ENCODE data around the gene BHMT2. TPM values are rescaled to one million over a fixed set of nuclear protein-coding genes. Genes with fewer than 3 reads are reported as not detected.

BHMT2 gene
- total and polyA plus RNA-seq, 2 of the 13 experiments (the other 11 are each of a cell fraction or from before 2014, with no cell fraction given): 13.8 to 18.8 TPM

- TF ChIP-seq FOXK1 (CRISPR knock-in tag; IDR thresholded peaks at IDR 0.05; ENCODE audit: borderline replicate concordance, low read depth) (no peak), ZBED4 (CRISPR knock-in tag; IDR thresholded peaks at IDR 0.05; ENCODE audit: borderline replicate concordance) (no peak), ZNF460 (CRISPR knock-in tag; IDR thresholded peaks at IDR 0.05; ENCODE audit: borderline replicate concordance) (no peak; the same call in 1 of the 2 replicates), ZNF639 (CRISPR knock-in tag; conservative IDR thresholded peaks at IDR 0.05) (no peak), NFYC (CRISPR knock-in tag; IDR thresholded peaks at IDR 0.05) (no peak), ZNF775 (CRISPR knock-in tag; IDR thresholded peaks at IDR 0.05; ENCODE audit: borderline replicate concordance) (no peak), ZNF253 (CRISPR knock-in tag; IDR thresholded peaks at IDR 0.05; ENCODE audit: borderline replicate concordance) (no peak), ZNF235 (CRISPR knock-in tag; IDR thresholded peaks at IDR 0.05; ENCODE audit: borderline replicate concordance) (no peak), SRY (CRISPR knock-in tag; IDR thresholded peaks at IDR 0.05) (no peak), NR2C2 (CRISPR knock-in tag; IDR thresholded peaks at IDR 0.05; ENCODE audit: borderline replicate concordance) (no peak), ZFP41 (CRISPR knock-in tag; IDR thresholded peaks at IDR 0.05; ENCODE audit: borderline replicate concordance) (no peak), CREM (IDR thresholded peaks at IDR 0.05) (no peak; the same call in 1 of the 2 replicates), CREM (CRISPR knock-in tag; IDR thresholded peaks at IDR 0.05) (no peak), FOSL2 (CRISPR knock-in tag; IDR thresholded peaks at IDR 0.05) (0 out of 2 replicates have a peak, but pooled peaks have one; percentile 13), RARG (CRISPR knock-in tag; IDR thresholded peaks at IDR 0.05; ENCODE audit: low read depth) (no peak), ZBTB20 (CRISPR knock-in tag; IDR thresholded peaks at IDR 0.05; ENCODE audit: borderline replicate concordance, low read depth) (peak; percentile 71; the same call in 1 of the 2 replicates), GATAD1 (CRISPR knock-in tag; IDR thresholded peaks at IDR 0.05) (no peak), ZNF512 (CRISPR knock-in tag; IDR thresholded peaks at IDR 0.05) (no peak), ZNF572 (CRISPR knock-in tag; IDR thresholded peaks at IDR 0.05) (no peak), LCORL (IDR thresholded peaks at IDR 0.05) (no peak), LCORL (CRISPR knock-in tag; IDR thresholded peaks at IDR 0.05) (no peak), RAD51 (IDR thresholded peaks at IDR 0.05; ENCODE audit: borderline replicate concordance) (no peak), ARHGAP35 (CRISPR knock-in tag; IDR thresholded peaks at IDR 0.05; ENCODE audit: borderline replicate concordance) (no peak)
- TF ChIP-seq, protein P1, sequence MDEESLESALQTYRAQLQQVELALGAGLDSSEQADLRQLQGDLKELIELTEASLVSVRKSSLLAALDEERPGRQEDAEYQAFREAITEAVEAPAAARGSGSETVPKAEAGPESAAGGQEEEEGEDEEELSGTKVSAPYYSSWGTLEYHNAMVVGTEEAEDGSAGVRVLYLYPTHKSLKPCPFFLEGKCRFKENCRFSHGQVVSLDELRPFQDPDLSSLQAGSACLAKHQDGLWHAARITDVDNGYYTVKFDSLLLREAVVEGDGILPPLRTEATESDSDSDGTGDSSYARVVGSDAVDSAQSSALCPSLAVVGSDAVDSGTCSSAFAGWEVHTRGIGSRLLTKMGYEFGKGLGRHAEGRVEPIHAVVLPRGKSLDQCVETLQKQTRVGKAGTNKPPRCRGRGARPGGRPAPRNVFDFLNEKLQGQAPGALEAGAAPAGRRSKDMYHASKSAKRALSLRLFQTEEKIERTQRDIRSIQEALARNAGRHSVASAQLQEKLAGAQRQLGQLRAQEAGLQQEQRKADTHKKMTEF (CRISPR knock-in tag; IDR thresholded peaks at IDR 0.05): no peak; the same call in 1 of the 2 replicates
Observed at GRCh38 chr5:79108792-79109191, 39.2 kb downstream of the BHMT2 start (continued).
